Stimulated activated CD4-positive, alpha-beta T cell treated with anti-CD3 and anti-CD28 coated beads, TNF-alpha, amount 100 ng/mL, for 1 hour (primary cell): ENCODE results near the gene TNFRSF1B.
A peak's percentile ranks its signal among the peaks of the same experiment; 100 is the strongest.

Experiments
- DNase-seq, 3 donors: peaks; one replicate each; pipeline ENCODE4 v3.0.0-alpha.2; 2020; ENCODE audit warnings: low read depth in 3 of 3, low spot score in 1 of 3

The TNFRSF1B gene

GRCh38 chr1:12157366-12158231 is 9.2 kb upstream of the TNFRSF1B start:
- no peak for DNase-seq

GRCh38 chr1:12158357-12159092 is 8.3 kb upstream of the TNFRSF1B start:
- no peak for DNase-seq

GRCh38 chr1:12159816-12160215 is 7.0 kb upstream of the TNFRSF1B start:
- DNase-seq = no peak

GRCh38 chr1:12161324-12161661 is 5.5 kb upstream of the TNFRSF1B start:
- no peak for DNase-seq

GRCh38 chr1:12161662-12162458 is 4.9 kb upstream of the TNFRSF1B start:
- DNase-seq = peak in 2 of 3 donors; percentile 35 to 45

- no peak for DNase-seq
Measured at GRCh38 chr1:12162459-12163137, 4.2 kb upstream of the TNFRSF1B start.

- no peak for DNase-seq
Measured at GRCh38 chr1:12163210-12163609, 3.6 kb upstream of the TNFRSF1B start.

GRCh38 chr1:12164210-12164609 is 2.6 kb upstream of the TNFRSF1B start:
- DNase-seq = no peak

GRCh38 chr1:12165342-12165741 is 1.4 kb upstream of the TNFRSF1B start:
- DNase-seq = no peak

GRCh38 chr1:12167493-12168429 is 970 bp downstream of the TNFRSF1B start:
- DNase-seq = no peak

- DNase-seq = no peak
Measured at GRCh38 chr1:12168451-12169160, 1.8 kb downstream of the TNFRSF1B start.

- no peak for DNase-seq
Measured at GRCh38 chr1:12169442-12170135, 2.8 kb downstream of the TNFRSF1B start.

GRCh38 chr1:12170263-12170671 is 3.5 kb downstream of the TNFRSF1B start:
- DNase-seq = no peak

- no peak for DNase-seq
Measured at GRCh38 chr1:12171206-12172041, 4.6 kb downstream of the TNFRSF1B start.

- no peak for DNase-seq
Measured at GRCh38 chr1:12172042-12172851, 5.5 kb downstream of the TNFRSF1B start.

- DNase-seq = no peak
Measured at GRCh38 chr1:12173041-12173509, 6.3 kb downstream of the TNFRSF1B start.

- peak; percentile 61 to 85 (median 80) for DNase-seq
Measured at GRCh38 chr1:12173631-12174121, 6.9 kb downstream of the TNFRSF1B start.
